ENCODE results near the gene SBF2. TPM values are rescaled to one million over a fixed set of nuclear protein-coding genes. Genes with fewer than 3 reads are reported as not detected.
"Not testable (repeated sequence)": the region's sequence is repeated elsewhere in the genome, so short reads cannot be mapped to it uniquely, and the experiment has no call there.

Gene SBF2
- total RNA-seq, 4 donors from 2014 or later = 52.8 to 87.9 (median 62.4) TPM

GRCh38 chr11:9936754-9937153 is 357.3 kb downstream of the SBF2 start:
- Histone ChIP-seq H3K27me3 (no peaks in the 10 kb centered on the region), H3K9me3 (no peaks in the 10 kb centered on the region), H3K36me3 (peaks cover 0 to 2% of the 10 kb centered on the region in 2 donors), H3K4me3 (no peak overlapping the region), H3K27ac (no peak overlapping the region), H3K4me1 (no peaks in the 10 kb centered on the region)
- ATAC-seq = no peak
- TF ChIP-seq EP300 (IDR thresholded peaks at IDR 0.05) (no peak), CTCF (IDR thresholded peaks at IDR 0.05) (no peak), POLR2A (IDR thresholded peaks at IDR 0.05) (no peak), POLR2AphosphoS5 (IDR thresholded peaks at IDR 0.05) (no peak)

GRCh38 chr11:9932843-9933242 is 361.2 kb downstream of the SBF2 start:
- H3K4me1 ChIP-seq, H3K4me3 ChIP-seq, ATAC-seq, H3K9me3 ChIP-seq, H3K27me3 ChIP-seq, H3K27ac ChIP-seq: not testable (repeated sequence)
- peaks cover 0 to 23% of the 10 kb centered on the region in 2 donors for H3K36me3 ChIP-seq
- 83% methylated on average over 1 of the region's 2 CpGs; no CpG with 5 or more reads in 1 of the 2 donors for WGBS, 2 donors (ENCODE audit: low coverage in 1 of 2)

GRCh38 chr11:9930562-9931331 is 363.3 kb downstream of the SBF2 start:
- WGBS, 2 donors (ENCODE audit: low coverage in 1 of 2) = 79 to 95% methylated on average over 7 to 8 of the region's 14 CpGs
- H3K4me1 ChIP-seq, H3K27me3 ChIP-seq, ATAC-seq, H3K9me3 ChIP-seq, H3K27ac ChIP-seq, H3K4me3 ChIP-seq: not testable (repeated sequence)
- H3K36me3 ChIP-seq = peaks cover 0 to 23% of the 10 kb centered on the region in 2 donors

GRCh38 chr11:9927670-9928069 is 366.3 kb downstream of the SBF2 start:
- no peaks in the 10 kb centered on the region for H3K9me3 ChIP-seq
- no peak overlapping the region for H3K27ac ChIP-seq
- no peak overlapping the region for H3K4me3 ChIP-seq
- no peak for ATAC-seq
- H3K27me3 ChIP-seq = no peaks in the 10 kb centered on the region
- peaks cover 0 to 23% of the 10 kb centered on the region in 2 donors for H3K36me3 ChIP-seq
- WGBS, 2 donors (ENCODE audit: low coverage in 1 of 2) = 100% methylated on average over 1 of the region's 1 CpG
- TF ChIP-seq POLR2AphosphoS5 (IDR thresholded peaks at IDR 0.05) = no peak
- TF ChIP-seq POLR2A (IDR thresholded peaks at IDR 0.05) = no peak
- TF ChIP-seq EP300 (IDR thresholded peaks at IDR 0.05) = no peak
- no peak for TF ChIP-seq CTCF (IDR thresholded peaks at IDR 0.05)
- H3K4me1 ChIP-seq = no peaks in the 10 kb centered on the region

GRCh38 chr11:9923280-9923679 is 370.7 kb downstream of the SBF2 start:
- H3K27ac ChIP-seq = no peak overlapping the region
- no peaks in the 10 kb centered on the region for H3K9me3 ChIP-seq
- WGBS, 2 donors (ENCODE audit: low coverage in 1 of 2) = 92 to 93% methylated on average over 2 of the region's 2 CpGs
- H3K36me3 ChIP-seq = no peaks in the 10 kb centered on the region
- ATAC-seq = no peak
- no peak for TF ChIP-seq POLR2AphosphoS5 (IDR thresholded peaks at IDR 0.05)
- no peak for TF ChIP-seq POLR2A (IDR thresholded peaks at IDR 0.05)
- TF ChIP-seq EP300 (IDR thresholded peaks at IDR 0.05) = no peak
- H3K4me1 ChIP-seq = no peaks in the 10 kb centered on the region
- H3K4me3 ChIP-seq = no peak overlapping the region
- H3K27me3 ChIP-seq = no peaks in the 10 kb centered on the region

GRCh38 chr11:9922806-9923205 is 371.2 kb downstream of the SBF2 start:
- no peak for ATAC-seq
- no peaks in the 10 kb centered on the region for H3K36me3 ChIP-seq
- no peaks in the 10 kb centered on the region for H3K4me1 ChIP-seq
- TF ChIP-seq CTCF (IDR thresholded peaks at IDR 0.05) = no peak
- no peak overlapping the region for H3K27ac ChIP-seq
- no peaks in the 10 kb centered on the region for H3K27me3 ChIP-seq
- H3K9me3 ChIP-seq = no peaks in the 10 kb centered on the region
- no peak overlapping the region for H3K4me3 ChIP-seq
- 66 to 74% methylated on average over 3 to 4 of the region's 4 CpGs for WGBS, 2 donors (ENCODE audit: low coverage in 1 of 2)

Data from gastroesophageal sphincter (tissue), 4 donors.